Esophagus squamous epithelium (tissue), 5 donors: ENCODE results near the gene GPATCH11. TPM values are rescaled to one million over a fixed set of nuclear protein-coding genes. Genes with fewer than 3 reads are reported as not detected.

Experiments
- DNase-seq: peaks from one replicate; lab custom pipeline; 2025; lab: John Stamatoyannopoulos, UW
- H3K27ac ChIP-seq, 4 donors: fragments of 200-600 bp; sonication (generic); one replicate each; pipeline ENCODE4 v1.5.1; 2016 to 2019; ENCODE audit warnings: mild to moderate bottlenecking in 1 of 4
- H3K27me3 ChIP-seq, 4 donors: fragments of 200-600 bp; sonication (generic); 1 replicate in 3 of 4; 2 replicates in 1 of 4; pipeline versions ENCODE4 v1.5.1 to v1.6.0; 2017 to 2021; ENCODE audit warnings: antibody characterized with exemption in 1 of 4
- H3K36me3 ChIP-seq, 3 donors: fragments of 200-600 bp; sonication (generic); one replicate each; pipeline ENCODE4 v1.5.1; 2016 to 2019
- H3K4me1 ChIP-seq, 3 donors: fragments of 200-600 bp; sonication (generic); one replicate each; pipeline ENCODE4 v1.5.1; 2017 to 2019
- H3K4me3 ChIP-seq, 4 donors: fragments of 200-600 bp; sonication (generic); 1 replicate in 3 of 4; 2 replicates in 1 of 4; pipeline ENCODE4 v1.5.1; 2016 to 2019; ENCODE audit warnings: mild to moderate bottlenecking in 2 of 4, moderate library complexity in 1 of 4
- H3K9me3 ChIP-seq, 3 donors: fragments of 200-600 bp; sonication (generic); one replicate each; pipeline ENCODE4 v1.5.1; 2016 to 2019
- POLR2A ChIP-seq, 4 donors: fragments of 450-650 bp; IDR thresholded peaks; one replicate each; pipeline ENCODE4 v1.6.1; 2017; ENCODE audit warnings: antibody characterized with exemption in 4 of 4, mild to moderate bottlenecking in 4 of 4, moderate library complexity in 3 of 4
- WGBS, 2 donors: methylation state at CpG; one replicate each; pipeline ENCODE4 v1.1.5; 2018; 5-methylcytosine and 5-hydroxymethylcytosine counted together
- intact Hi-C: fragments of 100-400 bp; cut with DNase I; formaldehyde crosslinking; loops from one replicate; pipeline ENCODE4 v1.15.0; 2022
- total RNA-seq, 4 donors: library from RNA; depleted of rRNA; stranded (reverse); fragments of >200 nt; gene quantifications; one replicate each; pipeline ENCODE4 v1.1.0, GENCODE V29; 2016
- TF ChIP-seq, protein P1 (sequence below), 6 experiments: fragments of 450-650 bp in 4 of 6; fragments of 200-600 bp in 2 of 6; sonication (generic) in 2 of 6; IDR thresholded peaks; one replicate each; pipeline ENCODE4 v1.5.1; 2016 to 2019; ENCODE audit warnings: antibody characterized with exemption in 6 of 6, mild to moderate bottlenecking in 4 of 6, moderate library complexity in 4 of 6
- donor health status: DM: yes; HTN: yes; CAD: no.

The GPATCH11 gene
- total RNA-seq, 4 donors from 2014 or later = 2.7 to 6.8 (median 5.9) TPM

- Histone ChIP-seq H3K9me3 (no peaks in the 10 kb centered on the region), H3K4me3 (no peak overlapping the region), H3K36me3 (peaks cover 0 to 96% (median 16%) of the 10 kb centered on the region in 3 donors), H3K4me1 (no peaks in the 10 kb centered on the region), H3K27me3 (no peaks in the 10 kb centered on the region), H3K27ac (no peak overlapping the region)
- 92 to 96% methylated on average over 3 of the region's 3 CpGs for WGBS, 2 donors
- no peak for DNase-seq
- intact Hi-C loops = no loop called here
- TF ChIP-seq, protein P1, sequence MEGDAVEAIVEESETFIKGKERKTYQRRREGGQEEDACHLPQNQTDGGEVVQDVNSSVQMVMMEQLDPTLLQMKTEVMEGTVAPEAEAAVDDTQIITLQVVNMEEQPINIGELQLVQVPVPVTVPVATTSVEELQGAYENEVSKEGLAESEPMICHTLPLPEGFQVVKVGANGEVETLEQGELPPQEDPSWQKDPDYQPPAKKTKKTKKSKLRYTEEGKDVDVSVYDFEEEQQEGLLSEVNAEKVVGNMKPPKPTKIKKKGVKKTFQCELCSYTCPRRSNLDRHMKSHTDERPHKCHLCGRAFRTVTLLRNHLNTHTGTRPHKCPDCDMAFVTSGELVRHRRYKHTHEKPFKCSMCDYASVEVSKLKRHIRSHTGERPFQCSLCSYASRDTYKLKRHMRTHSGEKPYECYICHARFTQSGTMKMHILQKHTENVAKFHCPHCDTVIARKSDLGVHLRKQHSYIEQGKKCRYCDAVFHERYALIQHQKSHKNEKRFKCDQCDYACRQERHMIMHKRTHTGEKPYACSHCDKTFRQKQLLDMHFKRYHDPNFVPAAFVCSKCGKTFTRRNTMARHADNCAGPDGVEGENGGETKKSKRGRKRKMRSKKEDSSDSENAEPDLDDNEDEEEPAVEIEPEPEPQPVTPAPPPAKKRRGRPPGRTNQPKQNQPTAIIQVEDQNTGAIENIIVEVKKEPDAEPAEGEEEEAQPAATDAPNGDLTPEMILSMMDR (IDR thresholded peaks at IDR 0.05) = no peak
- no peak for TF ChIP-seq POLR2A (IDR thresholded peaks at IDR 0.05)
Measured at GRCh38 chr2:37102588-37102987, 18.3 kb downstream of the GPATCH11 start.

DNA sequence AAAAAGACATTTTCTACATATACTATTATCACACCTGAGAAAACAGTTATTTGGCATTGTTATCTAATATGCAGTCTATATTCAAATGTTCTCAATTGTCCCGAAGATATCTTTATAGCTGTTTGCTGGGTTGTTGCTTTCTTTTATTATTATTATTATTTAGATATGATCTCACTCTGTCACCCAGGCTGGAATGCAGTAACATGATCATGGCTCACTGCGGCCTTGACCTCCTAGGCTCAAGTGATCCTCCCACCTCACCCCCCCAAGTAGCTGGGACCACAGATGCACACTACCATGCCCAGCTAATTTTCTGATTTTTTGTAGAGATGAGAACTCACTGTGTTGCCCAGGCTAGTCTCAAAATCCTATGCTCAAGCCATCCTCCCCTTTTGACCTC is 19.9 kb downstream of the GPATCH11 start:
- no peaks in the 10 kb centered on the region for H3K4me1 ChIP-seq
- H3K27ac ChIP-seq = no peak overlapping the region
- 93 to 98% methylated on average over 2 of the region's 2 CpGs for WGBS, 2 donors
- peaks cover 0 to 98% (median 21%) of the 10 kb centered on the region in 3 donors for H3K36me3 ChIP-seq
- DNase-seq = no peak
- H3K4me3 ChIP-seq = no peak overlapping the region
- no peaks in the 10 kb centered on the region for H3K27me3 ChIP-seq
- intact Hi-C loops = no loop called here
- no peaks in the 10 kb centered on the region for H3K9me3 ChIP-seq
- TF ChIP-seq, protein P1 (IDR thresholded peaks at IDR 0.05) = no peak
- no peak for TF ChIP-seq POLR2A (IDR thresholded peaks at IDR 0.05)

GRCh38 chr2:37105150-37105549 is 20.8 kb downstream of the GPATCH11 start:
- DNase-seq = no peak
- Histone ChIP-seq H3K27ac (no peak overlapping the region), H3K4me1 (no peaks in the 10 kb centered on the region), H3K9me3 (no peaks in the 10 kb centered on the region), H3K4me3 (no peak overlapping the region), H3K27me3 (no peaks in the 10 kb centered on the region), H3K36me3 (peaks cover 0 to 96% (median 21%) of the 10 kb centered on the region in 3 donors)
- intact Hi-C loops = no loop called here
- 82 to 88% methylated on average over 5 of the region's 5 CpGs for WGBS, 2 donors
- TF ChIP-seq, protein P1 (IDR thresholded peaks at IDR 0.05) = no peak
- TF ChIP-seq POLR2A (IDR thresholded peaks at IDR 0.05) = no peak

GRCh38 chr2:37109523-37109922 is 25.2 kb downstream of the GPATCH11 start:
- intact Hi-C loops = no loop called here
- Histone ChIP-seq H3K36me3 (peaks cover 0 to 79% (median 14%) of the 10 kb centered on the region in 3 donors), H3K27ac (no peak overlapping the region), H3K4me1 (peaks cover 0 to 5% (median 0%) of the 10 kb centered on the region in 3 donors), H3K27me3 (no peaks in the 10 kb centered on the region), H3K4me3 (no peak overlapping the region), H3K9me3 (no peaks in the 10 kb centered on the region)
- no peak for DNase-seq
- WGBS, 2 donors = 84 to 90% methylated on average over 4 of the region's 4 CpGs
- no peak for TF ChIP-seq POLR2A (IDR thresholded peaks at IDR 0.05)
- TF ChIP-seq, protein P1 (IDR thresholded peaks at IDR 0.05) = no peak

DNA sequence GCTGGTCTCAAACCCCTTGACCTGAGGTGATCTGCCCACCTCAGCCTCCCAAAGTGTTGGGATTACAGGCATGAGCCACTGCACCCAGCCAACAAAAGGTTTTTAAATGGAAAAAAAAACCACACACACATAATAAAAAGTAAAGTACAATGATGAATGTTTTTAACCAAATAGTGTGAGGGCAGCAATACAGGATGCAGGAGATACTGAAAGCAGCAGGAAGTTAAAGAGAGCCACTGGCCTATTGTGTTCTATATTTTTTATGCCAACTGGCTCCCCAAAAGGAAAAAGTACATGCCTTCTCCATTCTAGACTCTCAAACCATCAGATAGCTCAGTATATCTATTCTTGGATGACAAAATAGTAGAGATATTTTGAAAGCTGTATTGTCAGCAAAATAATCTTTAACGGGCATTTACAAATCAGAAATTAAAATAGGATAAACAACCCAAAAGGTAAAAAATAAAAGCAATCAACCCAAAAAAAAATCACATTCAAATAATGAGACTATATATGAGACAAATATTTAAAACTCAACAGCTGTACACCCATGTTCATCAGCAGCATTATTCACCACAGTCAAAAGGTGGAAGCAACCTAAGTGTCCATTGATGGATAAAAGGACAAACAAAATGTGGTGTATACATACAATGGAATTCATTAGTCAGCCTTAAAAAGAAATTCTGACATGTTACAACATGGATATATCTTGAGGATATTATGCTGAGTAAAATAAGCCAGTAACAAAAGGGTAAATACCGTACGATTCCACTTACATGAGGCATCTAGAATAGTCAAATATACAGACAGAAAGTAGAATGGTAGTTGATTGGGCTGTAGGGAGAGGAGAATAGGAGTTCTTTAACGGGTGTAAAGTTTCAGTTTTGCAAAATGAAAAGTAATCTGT is 26.2 kb downstream of the GPATCH11 start:
- Histone ChIP-seq H3K36me3 (peaks cover 0 to 76% (median 14%) of the 10 kb centered on the region in 3 donors), H3K4me1 (peaks cover 0 to 5% (median 0%) of the 10 kb centered on the region in 3 donors), H3K27me3 (no peaks in the 10 kb centered on the region), H3K4me3 (no peak overlapping the region), H3K27ac (no peak overlapping the region), H3K9me3 (no peaks in the 10 kb centered on the region)
- TF ChIP-seq, protein P1 (IDR thresholded peaks at IDR 0.05) = no peak
- TF ChIP-seq POLR2A (IDR thresholded peaks at IDR 0.05) = no peak
- WGBS, 2 donors = 52 to 64% methylated on average over 4 of the region's 4 CpGs
- no peak for DNase-seq
- intact Hi-C loops = no loop called here
